GM19372 (cell line): ENCODE data around the gene POLA1.

ENCODE experiments used
- ATAC-seq: cut with Tn5 transposase; IDR thresholded peaks from one replicate; pipeline ENCODE4 v1.9.1; 2021; ENCODE audit warnings: mild to moderate bottlenecking, low read depth, moderate library complexity; ENCODE audit not compliant: unreplicated experiment

POLA1 gene

DNA sequence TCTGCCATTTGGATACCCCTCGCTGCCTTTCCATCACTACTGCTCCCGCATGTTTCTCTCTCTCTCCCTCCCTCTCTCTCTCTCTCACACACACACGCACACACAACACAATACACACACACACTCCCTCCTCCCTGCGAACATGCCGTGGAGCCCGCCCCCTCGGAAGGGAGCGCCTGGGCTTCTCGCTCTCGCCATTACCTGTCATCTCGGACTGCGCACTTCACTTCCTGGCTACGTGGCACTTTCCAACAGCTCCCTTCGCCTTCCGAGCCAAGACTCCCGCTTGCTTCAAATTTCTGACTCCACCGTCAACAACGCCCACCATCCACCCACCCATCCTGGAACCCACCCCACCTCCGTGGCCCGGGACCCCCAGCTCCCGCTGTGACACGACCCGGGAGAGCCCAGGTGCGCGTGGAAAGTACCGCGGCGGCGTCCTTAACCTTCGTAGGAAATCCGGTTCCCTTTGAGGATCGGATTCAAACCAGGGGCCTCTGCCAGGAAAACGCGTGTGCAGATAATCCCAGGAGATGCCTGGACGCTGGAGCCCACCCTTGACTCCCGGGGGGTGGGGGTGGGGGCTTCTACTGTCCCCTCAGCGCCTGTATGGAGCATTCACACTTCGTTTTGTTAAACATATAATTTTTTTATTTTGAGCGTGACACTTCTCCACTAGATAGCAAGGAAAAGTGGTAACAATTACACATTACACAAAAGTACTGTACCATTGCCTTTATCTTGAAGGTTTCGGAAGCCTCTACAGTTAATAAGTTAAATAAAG is 309.5 kb downstream of the POLA1 start:
- ATAC-seq, result no peak

DNA sequence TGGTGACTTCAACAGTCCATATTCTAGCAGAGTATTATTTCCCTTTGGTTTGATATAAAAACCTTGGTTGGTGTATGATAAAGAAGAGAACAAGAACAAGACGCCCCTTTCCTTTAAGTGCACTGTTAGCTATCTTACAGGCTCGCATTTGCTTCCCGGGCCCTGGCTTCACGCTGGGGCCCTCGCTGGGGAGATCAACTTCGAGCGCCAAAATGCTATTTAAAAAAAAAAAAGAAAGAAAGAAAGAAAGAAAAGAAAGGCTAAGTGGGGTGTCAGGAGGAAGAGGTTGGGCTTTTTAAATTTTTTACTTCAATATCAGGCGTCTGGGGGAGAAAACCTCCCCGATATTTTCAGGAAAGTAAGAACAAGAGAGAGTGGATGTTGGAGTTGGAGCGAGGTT is 310.3 kb downstream of the POLA1 start:
- no peak for ATAC-seq

DNA sequence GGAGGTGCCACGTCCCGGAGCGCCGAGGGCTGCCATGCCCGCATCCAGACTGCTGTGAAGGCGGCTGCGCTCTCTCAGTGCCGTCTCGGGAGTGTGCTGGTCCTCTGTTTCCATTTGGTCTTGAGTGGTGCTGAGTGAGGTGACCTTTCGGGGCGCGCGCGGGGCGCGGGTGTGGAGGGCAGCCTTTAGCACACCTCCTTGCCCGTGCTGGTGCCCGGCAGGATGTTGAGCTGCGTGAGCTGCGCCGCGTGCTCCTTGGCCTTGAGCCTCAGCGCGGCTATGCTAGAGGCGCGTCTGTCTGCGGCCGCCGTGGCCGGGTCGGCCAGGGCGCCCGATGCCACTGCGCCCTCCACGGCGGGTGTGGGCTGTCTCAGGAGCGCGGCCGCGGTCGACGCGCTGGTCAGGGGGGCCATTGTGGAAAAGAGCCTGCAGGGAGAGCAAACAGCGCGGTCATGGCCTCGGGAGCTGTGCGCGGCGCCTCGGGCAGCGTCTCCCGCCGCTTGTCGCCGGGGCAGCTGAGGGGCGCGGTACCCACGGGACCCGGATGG is 310.8 kb downstream of the POLA1 start:
- ATAC-seq, result no peak

DNA sequence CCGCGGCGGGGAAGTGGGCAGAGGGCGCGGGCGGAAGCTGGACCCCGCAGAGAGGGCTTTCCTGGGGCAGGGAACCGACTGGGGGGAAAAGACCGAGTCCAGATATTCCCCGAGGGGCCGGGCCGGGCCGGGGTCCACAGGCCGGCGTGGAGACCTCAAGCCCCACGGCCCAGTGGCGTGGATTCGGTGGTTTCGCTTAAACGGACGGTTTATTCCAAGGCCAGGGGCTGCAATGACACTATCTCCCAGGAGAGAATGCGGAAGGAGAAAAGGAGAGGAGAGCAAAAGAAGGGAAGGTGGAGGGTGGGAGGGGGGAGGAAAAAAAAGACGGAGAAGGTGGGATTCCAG is 311.3 kb downstream of the POLA1 start:
- no peak for ATAC-seq

DNA sequence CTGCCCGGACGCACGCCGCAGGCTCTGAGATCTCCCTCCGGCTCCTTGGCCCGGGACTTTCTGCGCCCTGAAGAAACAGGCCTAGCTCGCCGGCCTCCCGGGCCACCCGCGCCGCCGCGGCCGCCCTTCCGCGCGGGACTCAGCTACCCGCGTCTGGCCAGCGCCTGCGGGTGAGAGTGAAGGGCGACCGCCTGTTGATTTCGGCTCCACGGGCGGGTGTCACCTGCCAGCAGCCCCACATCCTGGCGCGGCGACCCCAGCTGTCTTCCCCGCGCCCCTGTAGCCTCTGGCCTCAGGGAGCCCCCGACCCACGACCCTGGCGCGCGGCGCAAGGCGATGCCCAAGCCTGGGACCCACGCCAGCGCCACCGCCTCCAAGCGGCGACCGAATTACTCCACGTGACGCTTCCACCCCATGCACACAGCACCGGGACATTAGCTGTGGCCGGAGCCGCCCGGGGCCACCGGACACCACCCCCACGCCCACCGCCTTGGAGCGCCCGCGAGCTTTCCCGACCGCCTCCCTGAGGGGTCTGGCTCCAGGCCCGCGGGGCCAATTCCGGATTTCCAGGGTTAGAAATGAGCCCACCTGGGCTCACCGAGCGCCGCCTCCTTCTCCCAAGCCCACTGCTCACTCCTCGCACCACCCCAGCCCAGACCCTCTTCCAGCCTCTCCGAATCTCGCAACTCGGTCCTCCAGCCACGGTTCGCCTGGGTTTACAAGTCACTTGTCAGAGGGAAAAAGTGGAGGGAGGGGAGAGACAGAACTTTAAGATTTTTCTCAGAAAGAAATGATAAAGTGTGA is 311.9 kb downstream of the POLA1 start:
- ATAC-seq, result no peak

DNA sequence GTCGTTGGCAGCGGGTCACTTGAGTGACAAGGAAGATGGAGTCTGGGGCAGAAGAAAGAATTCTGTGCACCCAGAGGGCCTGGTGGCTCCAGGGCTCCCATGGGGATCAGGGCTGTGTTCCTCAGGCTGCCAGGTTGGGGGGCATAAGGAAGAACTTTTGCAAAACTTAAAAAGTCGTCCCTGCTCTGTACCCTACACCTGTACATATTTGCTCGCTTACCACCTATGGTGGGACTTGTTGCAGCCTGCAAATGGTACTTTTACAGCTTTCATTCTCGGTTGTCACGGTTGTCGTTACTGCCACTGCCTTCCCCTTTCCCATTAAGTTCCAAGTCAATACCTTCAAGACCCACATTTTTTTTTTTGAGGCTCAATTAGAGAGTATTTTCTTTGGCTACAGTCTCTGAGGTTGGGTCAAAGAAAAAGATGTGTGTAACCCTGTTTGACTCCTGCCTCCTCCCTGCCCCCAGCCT is 312.9 kb downstream of the POLA1 start:
- no peak for ATAC-seq

DNA sequence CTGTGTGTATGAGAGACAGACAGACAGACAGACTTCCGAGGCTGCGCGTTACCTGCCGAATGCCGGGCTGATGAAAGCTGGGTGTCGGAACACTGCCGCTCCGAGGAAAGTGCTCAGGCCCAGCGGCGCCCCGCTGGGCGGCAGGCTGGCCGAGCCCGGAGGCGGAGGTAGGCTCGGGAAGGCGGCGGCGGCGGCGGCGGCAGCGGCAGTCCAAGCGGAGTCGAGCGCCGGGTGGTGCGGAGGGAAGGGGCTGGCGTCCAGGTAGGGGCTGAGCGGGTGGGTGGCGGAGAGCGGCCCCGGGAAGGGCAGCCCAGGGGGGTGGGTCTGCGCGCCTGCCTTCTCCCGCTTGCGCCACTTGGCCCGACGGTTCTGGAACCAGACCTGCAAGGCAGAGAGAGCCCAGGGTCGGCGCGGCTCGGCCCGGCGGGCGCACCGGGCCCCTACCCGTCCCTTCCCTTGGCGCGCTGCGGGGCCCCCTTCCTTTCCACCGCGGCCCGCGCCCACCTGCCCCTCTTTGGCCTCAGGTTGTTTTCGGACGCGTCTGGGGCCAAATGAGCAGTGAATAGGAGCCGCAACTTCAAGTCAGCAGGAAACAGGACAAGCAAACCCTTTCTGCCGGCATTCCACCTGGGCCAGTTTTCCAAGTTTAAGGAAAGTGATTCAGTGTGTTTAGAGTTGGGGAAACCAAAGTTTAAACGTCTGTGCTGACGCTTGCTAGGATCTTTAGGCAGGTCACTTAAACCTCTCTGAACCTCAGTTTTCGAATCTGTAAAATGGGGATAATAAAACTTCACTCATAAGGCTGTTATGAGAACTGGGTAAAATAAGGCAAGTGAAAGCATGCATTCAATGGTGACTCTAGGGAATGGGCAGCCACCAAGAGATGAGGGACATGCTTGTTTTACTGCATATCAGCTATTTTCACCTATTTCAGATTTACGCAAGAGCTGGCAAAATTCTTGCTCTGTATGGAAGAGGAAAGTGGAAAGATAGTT is 313.6 kb downstream of the POLA1 start:
- no peak for ATAC-seq

DNA sequence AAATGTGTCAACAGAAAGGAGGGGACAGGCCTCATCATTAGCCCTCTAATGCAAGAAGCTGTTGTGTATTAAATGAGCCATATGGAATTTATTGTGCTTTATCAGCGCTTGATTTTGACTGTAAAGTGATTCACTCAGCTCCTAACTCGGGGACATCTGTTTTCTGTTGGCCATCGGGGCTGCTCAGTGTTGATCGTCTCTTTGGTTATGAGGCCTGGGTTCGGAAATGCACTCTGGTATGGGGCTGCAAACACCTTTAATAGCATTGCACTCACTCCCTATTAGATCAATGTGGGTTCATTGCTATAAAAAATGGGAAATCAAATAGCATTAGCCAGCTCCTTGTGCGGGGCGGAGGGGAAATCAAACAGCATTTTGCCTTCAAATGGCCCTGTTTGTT is 315.7 kb downstream of the POLA1 start:
- ATAC-seq, result no peak

DNA sequence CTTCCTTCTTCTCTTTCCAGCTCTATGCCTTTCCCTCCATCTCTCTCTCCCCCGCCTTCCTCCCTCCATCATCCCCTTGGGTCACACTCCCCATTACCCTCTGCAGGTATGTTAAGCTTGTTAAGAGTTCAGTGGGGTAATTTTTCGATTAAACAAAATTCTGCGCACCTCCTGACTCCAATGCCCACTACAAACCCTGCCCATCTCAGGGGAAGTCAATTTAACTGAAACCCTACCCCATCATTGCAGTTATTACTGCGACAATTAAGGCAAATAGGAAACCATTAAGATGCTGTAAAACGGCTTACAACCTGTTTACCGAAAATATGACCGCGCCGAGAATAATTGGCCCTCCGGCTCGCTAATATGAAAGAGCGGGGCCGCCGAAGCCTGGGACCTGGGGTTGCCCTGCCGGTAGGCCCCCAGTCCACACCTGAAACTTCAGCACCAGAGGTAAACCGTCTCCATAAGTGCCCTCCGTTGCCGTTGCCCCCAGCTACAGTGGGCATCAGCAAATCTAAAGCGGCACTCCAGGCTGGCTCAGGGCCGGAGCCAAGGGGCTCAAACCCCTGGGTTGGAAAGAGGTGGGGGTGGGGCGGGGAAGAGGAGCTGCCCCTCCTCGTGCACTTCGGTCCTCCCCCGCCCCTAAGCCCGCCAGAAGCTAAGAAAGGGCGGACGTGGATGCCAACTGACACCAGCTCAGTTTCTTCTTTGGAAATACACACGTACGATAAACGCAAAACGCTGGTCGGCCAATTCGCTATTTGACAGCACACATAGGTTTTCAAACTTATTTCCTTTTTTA is 317.3 kb downstream of the POLA1 start:
- no peak for ATAC-seq

DNA sequence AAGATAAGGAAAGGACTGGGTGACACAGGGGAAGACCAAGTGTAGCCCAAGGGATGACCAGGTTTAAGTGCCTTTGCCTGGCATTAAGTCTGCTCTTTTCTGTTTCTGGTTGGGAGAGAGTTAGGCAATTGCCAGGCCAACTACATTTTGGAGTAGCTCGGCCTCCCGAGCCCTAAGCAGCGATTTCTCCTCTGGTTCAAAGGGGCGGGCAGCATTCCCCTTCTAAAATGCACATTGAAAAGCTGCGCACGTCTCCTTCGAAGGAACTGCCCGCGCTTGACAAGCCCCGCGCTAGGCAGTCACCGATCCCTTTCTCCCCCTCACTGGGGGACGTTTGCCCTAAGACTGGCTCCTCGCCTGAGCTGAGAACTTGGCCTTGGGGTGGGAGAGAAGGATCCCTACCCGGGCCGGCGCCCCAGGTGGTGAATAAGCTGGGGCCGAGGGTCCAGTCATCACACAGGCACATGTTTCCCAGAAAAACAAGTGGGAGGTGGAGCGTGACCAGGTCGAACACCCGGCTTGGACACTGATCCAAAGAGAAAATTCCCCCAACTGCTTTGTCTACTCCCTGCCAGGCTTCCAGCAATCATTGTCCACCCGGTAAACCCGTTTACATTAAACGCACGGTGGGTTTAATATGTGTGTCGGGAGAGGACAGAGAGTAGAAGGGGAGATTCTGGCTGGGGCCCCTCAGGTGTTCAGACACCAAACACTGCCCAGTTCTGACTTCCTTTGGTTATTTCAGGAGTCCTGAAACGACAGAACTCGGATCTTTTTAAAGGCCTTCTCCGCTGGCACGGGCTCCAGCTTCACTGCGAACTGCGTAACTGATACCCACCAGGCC is 318.1 kb downstream of the POLA1 start:
- no peak for ATAC-seq

DNA sequence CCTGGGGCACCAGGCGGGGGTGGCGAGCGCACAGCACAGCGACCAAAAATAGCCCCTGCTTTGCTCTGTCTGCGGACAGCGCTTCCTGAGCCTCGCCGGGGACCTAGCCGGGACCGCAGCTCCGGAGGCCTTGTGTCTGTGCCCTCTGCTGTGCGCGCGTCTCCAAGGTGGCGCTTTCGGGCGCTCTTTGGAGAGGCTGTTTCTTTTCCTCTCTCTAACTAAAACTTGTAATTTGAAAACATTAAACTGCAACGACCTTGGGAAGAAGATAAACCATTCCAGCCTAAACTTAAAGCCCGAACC is 318.7 kb downstream of the POLA1 start:
- ATAC-seq, result no peak

DNA sequence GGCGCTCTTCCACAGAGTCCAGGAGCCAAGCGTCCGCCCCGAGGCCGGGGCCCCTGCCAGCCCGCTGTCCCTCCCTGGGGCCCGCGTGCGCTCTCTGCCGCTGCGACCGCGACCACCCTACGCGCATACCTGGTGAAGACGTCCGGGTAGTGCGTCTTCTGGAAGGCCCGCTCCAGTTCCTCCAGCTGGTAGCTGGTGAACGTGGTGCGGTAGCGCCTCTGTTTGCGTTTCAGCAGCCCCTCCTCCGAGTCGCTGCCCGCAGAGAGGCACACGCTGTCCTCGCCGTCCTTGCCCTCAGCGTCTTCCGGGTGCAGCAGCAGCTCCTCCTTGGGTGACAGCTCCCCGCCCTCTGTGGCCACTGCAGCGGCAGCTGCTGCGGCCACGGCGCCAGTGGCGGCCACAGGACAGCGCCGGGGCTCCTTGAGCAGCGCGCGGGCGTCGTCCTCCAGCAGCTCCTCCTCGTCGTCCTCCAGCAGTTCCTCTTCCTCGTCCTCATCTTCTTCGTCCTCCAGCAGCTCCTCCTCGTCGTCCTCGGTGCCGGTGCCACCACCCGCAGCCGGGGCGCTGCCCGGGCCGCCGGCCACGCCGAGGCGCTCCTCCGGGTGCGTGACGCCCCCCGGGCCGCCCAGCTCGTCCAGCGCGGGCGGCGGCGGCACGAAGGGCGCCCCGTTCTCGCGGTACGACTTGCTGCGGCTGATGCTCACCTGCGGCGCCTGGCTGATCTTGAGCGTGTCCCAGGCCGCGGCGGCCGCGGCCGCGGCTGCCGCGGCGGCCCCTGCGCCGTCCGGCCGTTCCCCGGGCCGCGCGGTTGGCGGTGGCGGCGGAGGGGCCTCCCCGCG is 319.3 kb downstream of the POLA1 start:
- peak; percentile 36 for ATAC-seq

DNA sequence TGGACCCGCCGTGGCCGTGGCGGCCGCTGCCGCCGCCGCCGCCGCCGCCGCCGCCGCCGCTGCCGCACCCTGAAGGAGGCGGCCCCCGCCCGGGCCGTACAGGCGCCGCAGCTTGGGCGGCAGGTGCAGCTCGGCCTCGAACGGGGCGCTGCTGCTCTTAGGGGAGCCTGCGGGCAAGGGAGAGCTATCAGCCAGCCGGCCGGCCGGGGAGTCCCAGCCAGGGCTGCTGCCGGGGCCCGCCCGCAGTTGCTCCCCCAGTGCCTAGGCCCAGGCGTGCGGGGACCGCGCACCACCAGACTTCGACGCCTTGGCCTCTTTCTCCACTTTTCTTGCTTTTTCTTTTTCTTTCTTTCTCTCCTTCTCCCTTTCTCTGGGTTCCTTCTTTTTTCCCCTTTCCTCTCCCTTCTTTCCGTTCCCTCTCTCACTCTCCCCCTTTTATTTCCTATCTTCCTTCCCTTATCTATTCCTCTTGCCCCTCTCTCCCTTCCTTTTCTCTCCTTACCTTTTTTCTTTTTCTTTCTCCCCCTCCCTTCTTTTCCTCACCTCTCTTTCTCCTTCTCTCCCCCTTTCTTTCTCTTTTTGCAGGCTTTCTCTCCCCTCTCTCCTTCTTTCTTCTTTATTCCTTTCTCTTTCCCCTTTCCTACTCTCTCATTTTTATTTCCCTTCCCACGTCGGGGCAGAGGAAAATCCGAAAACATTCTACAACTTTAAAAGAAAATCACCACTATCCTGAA is 320.1 kb downstream of the POLA1 start:
- peak; percentile 51 for ATAC-seq

DNA sequence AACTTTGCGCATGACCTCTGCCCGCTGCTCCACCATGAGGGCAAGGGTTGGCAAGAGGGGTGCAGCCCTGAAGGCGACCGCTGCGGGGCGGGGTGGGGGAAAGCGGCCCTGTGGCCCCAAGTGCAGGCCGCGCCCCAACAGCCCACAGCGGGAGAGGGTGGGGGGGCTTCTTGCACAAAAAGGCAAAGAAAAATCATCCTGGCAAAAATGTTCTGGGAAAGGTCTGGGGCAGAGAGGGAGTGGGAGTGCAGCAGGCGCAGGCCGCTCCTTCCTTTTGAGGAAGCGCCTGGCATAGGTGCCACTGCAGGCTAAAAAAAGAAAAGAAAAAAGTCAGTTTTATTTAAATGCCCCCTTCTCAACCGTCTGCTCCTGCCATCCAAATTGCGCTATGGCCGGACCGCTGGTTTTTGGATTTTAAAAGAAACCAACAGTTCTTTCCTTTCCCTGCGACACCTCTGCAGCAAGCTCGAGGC is 320.7 kb downstream of the POLA1 start:
- no peak for ATAC-seq

DNA sequence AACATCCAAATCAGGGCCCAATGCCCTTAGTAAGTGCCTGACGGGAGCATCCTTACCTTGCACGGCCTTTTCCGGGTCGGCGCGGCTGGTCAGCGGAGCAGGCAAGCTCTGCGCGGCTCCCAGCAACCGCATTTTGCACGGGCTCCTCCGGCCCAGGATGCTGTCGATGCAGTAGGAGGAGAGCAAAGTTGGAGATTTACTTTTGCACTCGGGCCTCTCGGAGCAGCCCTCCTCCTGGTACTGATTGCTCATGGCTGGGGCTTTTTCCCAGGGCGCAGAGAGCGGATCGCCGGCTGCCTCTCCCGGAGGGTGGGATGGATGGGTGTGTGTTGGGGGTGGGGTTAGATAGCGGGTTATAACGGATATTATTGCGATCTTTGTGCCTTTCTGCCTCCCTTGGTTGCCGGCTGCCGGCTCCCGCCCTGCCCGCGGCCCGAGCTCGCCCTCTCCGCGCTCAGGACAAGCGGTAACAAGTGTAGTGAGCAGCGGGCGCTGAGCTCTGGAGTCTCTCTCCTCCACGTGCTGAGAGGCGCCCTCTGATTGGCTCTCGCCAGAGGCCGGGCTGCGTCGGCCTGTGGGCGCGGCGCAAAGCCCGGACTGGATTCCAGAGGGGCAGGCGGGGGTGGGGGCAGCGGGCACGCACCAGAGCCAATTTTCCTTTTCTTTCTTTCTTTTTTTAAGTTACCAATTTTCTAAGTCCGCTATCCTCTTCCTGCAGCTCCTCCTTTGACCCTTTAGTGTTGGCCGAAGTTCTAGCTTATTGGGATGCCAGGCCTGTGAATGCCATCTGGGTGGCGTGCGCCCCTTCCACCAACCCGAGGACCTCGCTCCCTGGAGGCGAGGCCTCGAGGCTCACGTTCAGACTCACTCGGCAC is 322.0 kb downstream of the POLA1 start, which contains the start of gene ARX:
Gene ARX (minus strand): TSS at position 480 of the 875 bp plus-strand sequence. CDS start 228 bp downstream, at position 252.
- no peak for ATAC-seq

DNA sequence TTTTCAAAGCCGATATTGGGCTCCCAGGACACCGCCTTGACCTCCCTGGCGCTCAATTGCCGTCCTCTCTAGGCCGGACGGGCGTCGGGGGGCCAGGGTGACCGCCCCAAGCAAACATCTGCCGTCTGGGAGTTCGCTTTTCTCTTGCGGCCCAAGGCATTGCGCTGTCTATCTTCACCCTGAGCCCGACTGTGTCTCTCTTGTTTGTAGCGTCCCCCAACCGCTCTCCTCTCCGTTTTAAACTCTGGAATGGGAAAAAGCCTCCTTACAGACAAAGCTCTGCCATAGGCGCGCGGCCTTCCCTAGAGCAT is 322.6 kb downstream of the POLA1 start:
- no peak for ATAC-seq
